Endothelial cell of coronary artery (primary cell): ENCODE results near the gene ADAM19. TPM values are rescaled to one million over a fixed set of nuclear protein-coding genes. Genes with fewer than 3 reads are reported as not detected.

Experiments used
- total RNA-seq: library from RNA; depleted of rRNA; stranded (reverse); fragments of >200 nt; gene quantifications from 2 replicates; pipeline ENCODE4 v1.2.3, GENCODE V29; 2014

The ADAM19 gene, protein sequence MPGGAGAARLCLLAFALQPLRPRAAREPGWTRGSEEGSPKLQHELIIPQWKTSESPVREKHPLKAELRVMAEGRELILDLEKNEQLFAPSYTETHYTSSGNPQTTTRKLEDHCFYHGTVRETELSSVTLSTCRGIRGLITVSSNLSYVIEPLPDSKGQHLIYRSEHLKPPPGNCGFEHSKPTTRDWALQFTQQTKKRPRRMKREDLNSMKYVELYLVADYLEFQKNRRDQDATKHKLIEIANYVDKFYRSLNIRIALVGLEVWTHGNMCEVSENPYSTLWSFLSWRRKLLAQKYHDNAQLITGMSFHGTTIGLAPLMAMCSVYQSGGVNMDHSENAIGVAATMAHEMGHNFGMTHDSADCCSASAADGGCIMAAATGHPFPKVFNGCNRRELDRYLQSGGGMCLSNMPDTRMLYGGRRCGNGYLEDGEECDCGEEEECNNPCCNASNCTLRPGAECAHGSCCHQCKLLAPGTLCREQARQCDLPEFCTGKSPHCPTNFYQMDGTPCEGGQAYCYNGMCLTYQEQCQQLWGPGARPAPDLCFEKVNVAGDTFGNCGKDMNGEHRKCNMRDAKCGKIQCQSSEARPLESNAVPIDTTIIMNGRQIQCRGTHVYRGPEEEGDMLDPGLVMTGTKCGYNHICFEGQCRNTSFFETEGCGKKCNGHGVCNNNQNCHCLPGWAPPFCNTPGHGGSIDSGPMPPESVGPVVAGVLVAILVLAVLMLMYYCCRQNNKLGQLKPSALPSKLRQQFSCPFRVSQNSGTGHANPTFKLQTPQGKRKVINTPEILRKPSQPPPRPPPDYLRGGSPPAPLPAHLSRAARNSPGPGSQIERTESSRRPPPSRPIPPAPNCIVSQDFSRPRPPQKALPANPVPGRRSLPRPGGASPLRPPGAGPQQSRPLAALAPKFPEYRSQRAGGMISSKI
- total RNA-seq, result 34.1 and 55.1 TPM in 2 replicates

DNA sequence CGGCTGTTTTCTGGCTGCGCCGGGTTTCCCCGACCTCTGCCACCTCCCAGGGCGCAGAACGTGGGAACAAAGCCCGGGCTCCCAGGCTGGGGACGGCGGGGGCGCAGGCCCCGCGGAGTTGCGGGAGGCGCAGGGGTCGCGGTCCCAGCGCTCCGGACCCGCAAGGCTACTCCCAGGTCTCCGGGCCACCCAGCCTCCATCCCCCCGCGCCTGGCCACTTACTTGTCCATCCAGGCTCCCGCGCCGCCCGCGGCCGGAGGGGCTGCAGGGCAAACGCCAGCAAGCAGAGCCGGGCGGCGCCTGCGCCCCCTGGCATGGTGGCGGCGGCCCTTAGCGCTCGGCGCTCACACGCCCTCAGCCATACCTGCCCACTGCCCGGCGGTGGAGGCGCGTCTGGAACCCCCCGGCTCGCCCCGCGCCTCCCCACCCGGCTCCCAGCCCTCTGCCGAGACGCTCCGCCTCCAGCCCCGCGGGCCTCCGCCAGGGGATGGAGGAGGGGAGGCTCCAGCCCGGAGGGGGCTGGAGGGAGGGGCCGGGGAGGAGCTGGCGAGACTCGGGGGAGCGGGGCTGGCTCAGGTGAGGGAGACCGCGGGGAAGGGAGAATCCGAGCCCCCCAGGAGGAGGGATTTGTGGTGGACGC lies at the start of gene ADAM19:
TSS of gene ADAM19 (minus strand) at position 395 of the 640 bp plus-strand sequence. CDS start at position 316, 79 bp downstream.

DNA sequence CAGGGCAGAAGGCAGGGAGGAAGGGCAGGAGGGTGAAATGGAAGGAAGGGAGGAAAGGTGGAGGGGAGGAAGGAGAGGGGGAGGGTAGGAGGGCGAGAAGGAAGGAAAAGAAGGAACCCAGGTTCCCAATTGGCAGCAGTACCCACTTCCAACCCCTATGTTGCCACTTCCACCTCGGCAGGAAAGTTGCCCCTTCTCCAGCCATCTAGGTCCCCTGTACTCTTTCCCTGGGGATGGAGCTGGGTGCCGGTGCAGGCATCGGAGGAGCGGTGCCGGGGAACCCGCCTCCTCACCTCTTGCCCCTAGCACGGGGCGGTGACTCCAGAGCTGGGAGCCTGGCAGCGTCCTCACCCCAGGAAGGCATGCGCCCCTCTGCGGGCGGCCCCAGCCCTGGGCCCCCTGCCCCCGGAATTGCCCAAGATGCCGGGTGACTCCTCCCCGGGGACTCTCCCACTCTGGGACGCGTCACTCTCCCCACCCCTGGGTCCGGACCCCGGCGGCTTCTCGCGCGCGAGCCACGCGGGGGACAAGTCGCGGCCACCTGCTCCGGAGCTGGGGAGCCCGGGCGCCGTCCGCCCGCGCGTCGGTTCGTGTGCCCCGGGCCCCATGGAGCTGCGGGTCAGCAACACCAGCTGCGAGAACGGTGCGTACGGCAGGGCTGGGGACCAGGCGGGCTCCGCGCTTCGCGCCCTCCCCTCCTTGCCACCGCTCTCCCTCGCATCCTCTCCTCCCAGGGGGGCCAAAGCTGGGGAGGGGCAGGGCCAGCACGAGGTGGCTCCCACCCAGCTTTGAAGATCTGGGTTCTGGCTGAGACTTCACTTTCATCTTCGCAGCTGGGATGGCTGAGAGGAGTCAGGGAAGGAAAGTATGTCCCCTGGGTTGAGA lies 115.6 kb downstream of the ADAM19 start, which contains the start of gene NIPAL4:
TSS of gene NIPAL4 (plus strand) at position 499 of the 885 bp plus-strand sequence. CDS start at position 607, 108 bp downstream.

Other genes with a start within 250 kb of the ADAM19 start
- not detected in 2 replicates for gene NIPAL4, start 115.6 kb downstream of the ADAM19 start, total RNA-seq
- gene SOX30, start 76.7 kb upstream of the ADAM19 start, total RNA-seq, result not detected in 2 replicates
- gene C5orf52, start 95.8 kb upstream of the ADAM19 start, total RNA-seq, result not detected in 2 replicates
- 16.6 and 18.5 TPM in 2 replicates for gene THG1L, start 155.6 kb upstream of the ADAM19 start, total RNA-seq
- gene LSM11, start 167.9 kb upstream of the ADAM19 start, total RNA-seq, result 7.8 and 9.0 TPM in 2 replicates